ENCODE results near the gene SYNGR3.

DNA sequence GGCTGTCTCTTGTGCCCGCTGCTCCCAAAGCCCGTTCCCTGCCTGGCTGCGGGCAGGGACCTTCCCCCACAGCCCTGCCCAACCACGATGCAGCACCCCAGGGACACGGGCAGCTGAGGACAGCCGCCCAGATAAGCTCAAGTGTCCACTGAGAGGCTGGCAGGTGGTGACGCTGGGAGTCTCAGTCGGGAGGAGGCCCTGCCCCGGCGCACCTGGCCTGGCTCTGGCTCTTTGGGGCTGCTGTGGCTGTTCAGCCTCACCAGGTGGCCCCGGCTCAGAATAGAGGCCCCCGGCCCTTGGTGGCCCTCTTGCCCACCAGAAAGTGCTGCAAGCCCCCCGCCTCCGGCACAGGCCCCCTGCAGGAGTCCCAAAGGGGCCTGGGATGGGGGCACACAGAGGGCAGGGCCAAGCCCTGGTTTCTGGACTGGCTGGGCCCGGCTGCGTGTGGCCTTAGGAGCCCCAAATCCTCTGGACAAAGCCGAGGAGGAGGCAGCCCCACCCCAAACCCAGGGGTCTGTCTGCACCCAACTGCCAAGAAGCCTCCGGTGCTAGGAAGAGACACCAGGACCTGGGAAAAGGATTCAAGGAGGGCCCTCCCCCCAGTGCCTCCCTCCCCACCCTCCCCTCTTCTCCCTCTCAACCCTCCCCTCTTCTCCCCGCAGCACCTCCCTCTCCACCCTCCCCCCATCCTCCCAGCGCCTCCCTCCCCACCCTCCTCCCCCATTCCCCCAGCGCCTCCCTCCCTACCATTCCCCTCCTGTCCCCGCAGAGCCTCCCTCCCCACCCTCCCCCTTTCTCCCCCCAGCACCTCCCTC, 52.6 kb downstream of the SYNGR3 start:
- TF ChIP-seq, protein P1, sequence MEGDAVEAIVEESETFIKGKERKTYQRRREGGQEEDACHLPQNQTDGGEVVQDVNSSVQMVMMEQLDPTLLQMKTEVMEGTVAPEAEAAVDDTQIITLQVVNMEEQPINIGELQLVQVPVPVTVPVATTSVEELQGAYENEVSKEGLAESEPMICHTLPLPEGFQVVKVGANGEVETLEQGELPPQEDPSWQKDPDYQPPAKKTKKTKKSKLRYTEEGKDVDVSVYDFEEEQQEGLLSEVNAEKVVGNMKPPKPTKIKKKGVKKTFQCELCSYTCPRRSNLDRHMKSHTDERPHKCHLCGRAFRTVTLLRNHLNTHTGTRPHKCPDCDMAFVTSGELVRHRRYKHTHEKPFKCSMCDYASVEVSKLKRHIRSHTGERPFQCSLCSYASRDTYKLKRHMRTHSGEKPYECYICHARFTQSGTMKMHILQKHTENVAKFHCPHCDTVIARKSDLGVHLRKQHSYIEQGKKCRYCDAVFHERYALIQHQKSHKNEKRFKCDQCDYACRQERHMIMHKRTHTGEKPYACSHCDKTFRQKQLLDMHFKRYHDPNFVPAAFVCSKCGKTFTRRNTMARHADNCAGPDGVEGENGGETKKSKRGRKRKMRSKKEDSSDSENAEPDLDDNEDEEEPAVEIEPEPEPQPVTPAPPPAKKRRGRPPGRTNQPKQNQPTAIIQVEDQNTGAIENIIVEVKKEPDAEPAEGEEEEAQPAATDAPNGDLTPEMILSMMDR (IDR thresholded peaks at IDR 0.05; ENCODE audit: low read length) = no peak
- TF ChIP-seq EZH2 (IDR thresholded peaks at IDR 0.05; ENCODE audit: borderline replicate concordance, low read length) = no peak

Data from OCI-LY1 (cell line).